GM19099 (cell line): ENCODE results near the gene CCNG1.

ENCODE experiments used
- POLR2A ChIP-seq: IDR thresholded peaks from 3 replicates; pipeline ENCODE4 v1.6.1; 2011; ENCODE audit warnings: low read depth; ENCODE audit not compliant: insufficient read length; ENCODE audit errors: extremely low read depth

CCNG1 gene

DNA sequence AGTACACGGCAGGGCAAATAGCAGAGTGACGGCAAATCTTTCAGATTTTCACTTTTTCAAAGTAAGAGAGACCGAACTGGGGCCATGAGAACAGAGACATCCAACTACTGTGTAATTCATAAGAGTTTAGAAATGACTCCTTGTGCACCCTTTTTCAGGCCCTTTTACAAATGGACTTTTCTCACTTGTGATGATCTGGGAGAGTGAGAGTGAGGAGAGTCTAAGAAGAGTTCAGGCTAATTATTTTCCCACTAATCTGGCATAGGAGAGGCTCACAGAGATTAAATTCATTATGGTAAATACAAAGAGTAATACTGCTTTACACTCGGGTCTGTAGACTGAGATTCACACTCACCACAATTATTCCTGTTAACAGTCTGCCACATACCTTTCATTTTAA lies 880 bp upstream of the CCNG1 start:
- no peak for TF ChIP-seq POLR2A

DNA sequence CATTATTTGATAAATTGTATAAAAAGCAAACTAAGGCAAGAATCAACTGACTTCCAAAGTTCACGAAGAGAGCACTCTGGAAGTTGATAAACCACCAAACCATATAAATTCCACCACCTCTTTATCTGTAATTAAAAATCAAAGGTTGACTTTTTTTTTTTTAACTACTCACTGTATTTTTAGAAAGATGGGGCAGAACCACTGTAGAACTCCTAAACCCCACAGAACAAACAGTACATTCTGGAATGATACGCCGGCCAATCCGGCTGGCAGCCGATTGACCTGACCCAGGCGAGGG lies 435 bp upstream of the CCNG1 start:
- TF ChIP-seq POLR2A = no peak

DNA sequence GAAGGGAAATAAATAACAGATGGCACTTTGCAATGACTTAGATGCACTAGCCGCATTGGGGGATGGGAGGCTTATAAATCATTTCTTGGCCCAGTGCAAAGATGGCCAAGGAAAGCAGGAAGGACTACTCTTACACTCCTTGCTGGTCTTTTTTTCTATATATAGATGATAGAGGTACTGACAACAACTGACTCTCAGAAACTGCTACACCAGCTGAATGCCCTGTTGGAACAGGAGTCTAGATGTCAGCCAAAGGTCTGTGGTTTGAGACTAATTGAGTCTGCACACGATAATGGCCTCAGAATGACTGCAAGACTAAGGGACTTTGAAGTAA lies 1.7 kb downstream of the CCNG1 start:
- no peak for TF ChIP-seq POLR2A

DNA sequence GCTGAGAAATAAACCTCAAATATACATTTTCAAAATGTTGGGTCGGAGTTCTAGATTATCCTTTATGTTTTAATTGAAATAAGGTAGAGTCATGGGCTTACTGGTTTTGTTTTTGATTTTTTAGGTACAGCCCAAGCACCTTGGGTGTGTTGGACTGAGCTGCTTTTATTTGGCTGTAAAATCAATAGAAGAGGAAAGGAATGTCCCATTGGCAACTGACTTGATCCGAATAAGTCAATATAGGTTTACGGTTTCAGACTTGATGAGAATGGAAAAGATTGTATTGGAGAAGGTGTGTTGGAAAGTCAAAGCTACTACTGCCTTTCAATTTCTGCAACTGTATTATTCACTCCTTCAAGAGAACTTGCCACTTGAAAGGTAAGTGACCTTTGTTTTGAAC lies 3.6 kb downstream of the CCNG1 start:
- TF ChIP-seq POLR2A = no peak

DNA sequence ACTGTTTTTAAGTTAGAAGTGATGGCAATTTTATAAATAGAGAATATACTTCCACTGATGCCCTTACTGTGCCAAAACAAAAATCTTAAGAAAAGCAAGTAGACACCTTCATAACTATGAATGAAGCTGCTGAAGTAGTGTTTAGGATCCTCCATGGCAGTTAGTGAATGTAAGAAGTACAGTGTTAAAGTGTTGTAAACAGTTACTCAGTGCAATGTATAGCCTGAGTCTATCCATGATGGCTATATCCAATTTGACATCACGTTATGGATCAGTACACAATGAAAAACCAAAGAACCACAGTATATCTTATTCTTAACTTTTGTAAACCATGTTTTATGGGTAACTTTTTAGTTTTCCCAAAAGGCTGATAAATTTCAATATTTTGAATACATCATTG lies 7.1 kb downstream of the CCNG1 start:
- TF ChIP-seq POLR2A = no peak

DNA sequence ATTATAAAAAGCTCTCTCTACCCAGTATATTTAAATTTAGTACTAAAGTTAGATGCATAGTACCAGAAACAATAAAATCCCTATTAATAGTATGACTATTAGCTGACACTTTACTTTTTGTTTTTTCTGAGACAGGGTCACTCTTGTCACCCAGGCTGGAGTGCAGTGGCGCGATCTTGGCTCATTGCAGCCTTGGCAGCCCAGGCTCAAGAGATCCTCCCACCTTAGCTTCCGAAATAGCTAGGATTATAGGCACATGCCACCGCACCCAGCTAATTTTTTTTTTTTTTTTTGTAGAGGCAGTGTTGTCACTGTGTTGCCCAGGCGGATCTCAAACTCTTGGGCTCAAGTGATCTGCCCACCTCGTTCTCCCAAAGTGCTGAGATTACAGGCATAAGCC lies 8.0 kb downstream of the CCNG1 start:
- TF ChIP-seq POLR2A = no peak

DNA sequence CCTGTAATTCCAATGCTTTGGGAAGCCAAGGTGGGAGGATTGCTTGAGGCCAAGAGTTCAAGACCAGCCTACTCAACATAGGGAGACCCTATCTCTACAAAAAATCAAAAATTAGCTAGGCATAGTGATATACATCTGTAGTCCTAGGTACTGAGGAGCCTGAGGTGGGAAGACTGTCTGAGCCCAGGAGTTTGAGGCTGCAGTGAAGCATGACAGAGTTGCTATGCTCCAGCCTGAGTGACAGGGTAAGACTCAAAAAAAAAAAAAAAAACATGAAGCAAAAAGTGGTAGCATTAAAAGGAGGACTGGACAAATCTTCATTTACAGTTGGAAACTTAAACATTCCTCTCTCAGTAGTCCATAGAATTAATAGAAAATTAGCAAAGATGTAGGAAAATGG lies 9.8 kb downstream of the CCNG1 start:
- no peak for TF ChIP-seq POLR2A

DNA sequence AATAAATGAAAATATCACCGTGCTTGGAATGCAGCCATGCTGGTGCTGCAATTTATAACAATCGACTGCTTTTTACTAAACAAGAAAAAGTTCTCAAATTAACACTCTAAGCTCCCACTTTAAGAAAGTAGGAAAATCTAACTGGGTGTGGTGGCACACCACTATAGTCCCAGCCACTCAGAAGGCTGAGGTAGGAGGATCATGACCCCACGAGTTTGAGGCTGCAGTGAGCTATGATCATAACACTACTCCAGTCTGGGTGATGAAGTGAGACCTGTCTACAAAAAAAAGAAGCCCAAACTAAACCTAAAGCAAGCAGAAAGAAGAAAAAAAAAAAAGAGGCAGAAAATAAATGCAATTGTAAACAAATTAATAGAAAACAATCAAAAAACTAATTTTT lies 10.5 kb downstream of the CCNG1 start:
- TF ChIP-seq POLR2A = no peak

DNA sequence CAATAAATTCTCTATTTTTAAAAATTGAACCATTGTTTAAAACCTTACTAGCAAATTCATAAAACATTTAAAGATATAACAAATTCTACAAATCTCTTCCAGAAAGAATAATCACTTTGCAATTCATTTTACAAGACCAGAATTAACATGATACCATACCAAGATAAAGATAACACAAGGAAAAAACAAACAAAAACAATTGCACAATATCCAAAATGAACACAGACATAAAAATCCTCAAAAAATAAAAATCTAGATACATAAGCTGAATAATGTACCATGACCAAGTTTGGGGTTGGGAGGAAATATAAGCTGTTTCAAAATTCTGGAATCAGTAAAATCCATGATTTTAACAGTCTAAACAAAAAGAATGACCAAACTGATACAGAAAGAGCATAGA lies 11.1 kb downstream of the CCNG1 start:
- no peak for TF ChIP-seq POLR2A

DNA sequence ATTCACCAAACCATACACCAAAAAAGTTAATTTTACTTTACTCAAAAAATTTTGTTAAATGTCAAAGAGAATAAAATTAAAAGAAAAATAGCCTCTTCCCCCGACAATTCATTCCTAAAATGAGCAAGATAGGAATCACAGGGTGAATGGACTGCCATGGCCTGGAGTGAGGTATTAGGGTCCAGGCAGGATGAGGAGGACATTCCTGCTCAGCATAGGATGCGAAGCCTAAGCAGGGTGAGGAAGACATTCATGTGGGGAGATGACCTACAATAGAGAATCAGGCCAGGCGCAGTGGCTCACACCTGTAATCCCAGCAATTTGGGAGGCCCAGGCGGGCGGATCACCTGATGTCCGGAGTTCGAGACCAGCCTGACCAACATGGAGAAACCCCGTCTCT lies 14.1 kb downstream of the CCNG1 start:
- no peak for TF ChIP-seq POLR2A

DNA sequence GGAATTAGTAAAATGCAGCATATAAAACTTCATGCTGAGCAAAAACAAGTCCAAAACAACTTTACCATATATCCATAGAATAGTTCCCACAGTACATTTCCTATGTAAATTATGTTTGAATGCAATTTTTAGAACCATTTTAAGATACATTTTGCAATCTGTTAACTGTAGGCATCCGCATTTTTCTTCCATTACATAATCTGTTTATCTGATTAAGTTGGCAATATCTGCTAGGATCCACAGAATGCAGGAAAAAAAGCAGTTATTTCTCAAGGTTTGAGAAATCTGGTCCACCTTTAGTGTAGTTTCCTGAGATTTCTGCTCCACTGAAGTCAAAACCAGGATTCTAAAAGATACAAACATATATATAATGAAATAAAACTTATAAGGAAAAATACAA lies 16.3 kb downstream of the CCNG1 start:
- TF ChIP-seq POLR2A = no peak

DNA sequence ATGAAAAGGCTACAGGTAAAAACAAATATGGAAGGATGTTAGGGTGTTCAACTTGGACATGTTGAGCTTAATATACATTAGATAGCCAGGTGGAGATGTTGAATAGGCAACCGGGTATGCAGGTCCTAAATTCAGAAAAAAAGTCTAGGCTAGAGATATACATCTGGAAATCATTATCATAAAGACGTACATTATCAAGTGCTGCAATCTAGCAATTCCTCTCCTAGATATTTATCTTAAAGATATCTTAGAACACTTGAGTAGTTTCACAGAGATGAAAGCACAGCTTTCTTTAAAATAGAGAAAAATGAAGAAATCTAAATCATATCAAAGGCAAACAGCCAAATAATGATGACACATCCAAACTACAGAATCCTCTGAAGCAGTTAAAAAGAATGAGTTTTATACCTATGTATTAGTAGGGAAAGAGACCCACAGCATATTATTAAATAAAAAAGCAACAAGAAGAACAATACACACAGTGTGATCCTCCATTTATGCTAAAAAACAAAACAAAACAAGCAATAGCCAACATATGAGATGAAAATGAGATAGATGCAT lies 18.7 kb downstream of the CCNG1 start:
- TF ChIP-seq POLR2A = no peak

DNA sequence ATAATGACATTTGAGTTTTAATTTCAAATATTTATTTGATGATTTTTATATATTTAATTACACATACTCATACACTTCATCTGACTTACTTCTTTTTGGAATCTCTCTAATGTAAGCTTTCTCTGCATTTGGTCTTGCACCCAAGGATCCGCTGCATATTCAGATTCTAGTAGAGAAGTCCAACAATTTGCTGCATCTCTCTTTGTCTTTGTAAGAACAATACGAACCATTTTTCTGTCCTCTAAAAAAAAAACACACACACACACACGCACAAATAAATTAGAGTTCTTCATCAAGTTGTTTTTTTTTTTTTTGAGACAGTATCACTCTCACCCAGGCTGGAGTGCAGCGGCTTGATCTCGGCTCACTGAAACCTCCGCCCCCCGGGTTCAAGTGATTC lies 19.4 kb downstream of the CCNG1 start:
- TF ChIP-seq POLR2A = no peak

DNA sequence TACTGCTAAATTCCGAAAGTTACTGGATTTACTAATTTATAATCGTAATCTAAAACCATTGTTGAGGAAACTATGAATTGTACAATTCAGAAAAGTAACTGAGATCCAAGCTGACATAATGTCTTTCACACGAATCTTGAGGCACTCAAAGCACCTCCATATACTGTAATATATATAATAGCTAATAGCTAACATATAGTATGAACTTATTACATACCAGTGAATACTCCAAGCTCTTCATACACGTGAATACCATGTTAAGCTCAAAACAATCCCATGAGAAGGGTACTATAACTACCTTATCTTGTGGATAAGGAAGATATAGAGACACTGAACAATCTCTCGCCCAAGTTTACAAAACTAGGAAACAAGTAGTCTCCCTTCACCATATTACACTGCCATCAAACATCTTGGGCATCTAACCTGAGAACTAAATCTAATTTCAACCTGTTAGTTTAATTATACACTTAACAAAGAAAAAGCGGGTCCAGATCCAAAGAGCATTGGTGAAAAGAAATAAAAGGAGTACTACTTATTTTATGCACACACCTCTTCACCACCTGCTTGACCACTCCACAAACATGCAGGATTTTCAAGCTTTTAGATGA lies 21.5 kb downstream of the CCNG1 start:
- TF ChIP-seq POLR2A = no peak

DNA sequence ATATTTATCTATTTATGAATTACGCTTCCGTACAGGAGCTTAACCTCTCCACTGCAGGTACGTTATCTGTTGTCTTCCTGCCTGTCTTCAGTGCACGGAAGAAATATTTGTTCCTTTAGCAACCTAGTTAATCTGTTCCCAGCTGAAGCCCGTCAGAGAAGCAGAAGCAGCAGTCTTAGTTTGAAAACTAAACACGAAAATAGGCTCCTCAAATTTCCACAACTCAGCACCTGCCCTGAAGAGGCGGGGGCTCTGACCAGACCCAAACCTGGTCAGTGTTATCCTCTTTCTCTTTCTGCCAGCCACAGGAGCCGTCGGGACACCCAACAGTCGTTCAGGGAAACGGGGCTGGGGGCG lies 22.0 kb downstream of the CCNG1 start:
- TF ChIP-seq POLR2A = no peak

DNA sequence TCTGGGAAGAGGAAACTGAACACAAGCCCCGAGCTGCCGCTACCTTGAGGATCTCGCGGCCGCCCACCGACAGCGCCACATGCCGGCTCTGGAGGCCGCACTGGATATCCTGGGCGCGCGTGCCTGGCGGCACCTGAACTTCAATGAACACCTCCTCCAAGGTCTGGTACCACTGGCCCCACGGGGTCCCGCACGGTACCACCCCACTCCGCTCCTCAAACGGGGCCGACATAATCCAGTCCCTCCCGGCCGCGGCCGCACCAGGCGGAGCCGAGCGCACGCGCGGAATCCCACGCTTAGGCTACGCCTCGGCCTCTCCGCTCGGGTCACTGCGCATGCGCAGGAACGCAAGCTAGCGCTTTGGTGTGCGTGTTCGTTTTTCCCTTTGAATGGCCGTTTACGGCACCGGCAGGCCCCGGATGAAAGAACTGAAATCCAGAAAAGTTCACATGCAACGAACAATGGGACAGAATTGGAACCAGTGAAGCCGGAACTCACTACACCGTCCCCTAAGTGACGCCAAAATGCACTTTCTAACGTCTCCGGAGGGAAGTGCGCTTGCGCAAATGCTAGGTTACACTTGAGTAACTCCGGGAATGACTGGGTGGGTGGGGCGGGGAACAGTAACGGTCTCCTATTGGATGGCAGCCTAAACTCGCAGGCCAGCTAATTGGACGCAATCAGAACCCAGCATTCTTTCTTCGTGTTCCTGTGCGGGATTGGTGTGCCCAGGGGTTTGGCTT lies 22.6 kb downstream of the CCNG1 start, which contains the start of gene NUDCD2:
NUDCD2 (minus strand) TSS at position 284 of the 743 bp plus-strand sequence; CDS start at position 232, 52 bp downstream.
- TF ChIP-seq POLR2A = peak; percentile 98
